Osteoblast (primary cell): ENCODE results near the gene TMEM37. TPM values are rescaled to one million over a fixed set of nuclear protein-coding genes. Genes with fewer than 3 reads are reported as not detected.

ENCODE experiments used
- DNase-seq: peaks from one replicate; pipeline ENCODE4 v3.0.0; 2011; ENCODE audit warnings: low spot score, mixed read lengths; ENCODE audit not compliant: insufficient read length; ENCODE audit errors: missing footprints
- H2AFZ ChIP-seq: 2 replicates; pipeline ENCODE4 v1.6.0; 2011; ENCODE audit warnings: mild to moderate bottlenecking, low read length
- H3K27ac ChIP-seq: 2 replicates; pipeline ENCODE4 v1.5.1; 2011; ENCODE audit warnings: mild to moderate bottlenecking, low read depth, low read length, moderate library complexity
- H3K27me3 ChIP-seq: 2 replicates; pipeline ENCODE4 v1.6.0; 2012; ENCODE audit warnings: mild to moderate bottlenecking, control low read depth, inconsistent platforms, low read length, moderate library complexity; ENCODE audit not compliant: insufficient read depth
- H3K36me3 ChIP-seq: 2 replicates; pipeline ENCODE4 v1.5.1; 2011; ENCODE audit warnings: mild to moderate bottlenecking, low read length, control low read depth, moderate library complexity; ENCODE audit not compliant: insufficient read depth
- H3K4me1 ChIP-seq: 2 replicates; pipeline ENCODE4 v1.5.1; 2011; ENCODE audit warnings: mild to moderate bottlenecking, low read length, control low read depth, moderate library complexity; ENCODE audit not compliant: insufficient read depth
- H3K4me2 ChIP-seq: 2 replicates; pipeline ENCODE4 v1.6.0; 2011; ENCODE audit warnings: mild to moderate bottlenecking, low read length; ENCODE audit not compliant: insufficient read depth
- H3K4me3 ChIP-seq: fragments of 200-600 bp; sonication (generic); 3 replicates; pipeline ENCODE4 v1.5.1; 2012; ENCODE audit warnings: mild to moderate bottlenecking, low read length, inconsistent platforms; ENCODE audit not compliant: insufficient read depth
- H3K79me2 ChIP-seq: 2 replicates; pipeline ENCODE4 v1.6.0; 2012; ENCODE audit warnings: mild to moderate bottlenecking, low read length, control low read depth, inconsistent platforms; ENCODE audit not compliant: insufficient read depth
- H3K9me3 ChIP-seq: 2 replicates; pipeline ENCODE4 v1.5.1; 2011; ENCODE audit warnings: low read depth, low read length, control low read depth
- H4K20me1 ChIP-seq: 2 replicates; pipeline ENCODE4 v1.6.0; 2012; ENCODE audit warnings: mild to moderate bottlenecking, low read length, control low read depth; ENCODE audit not compliant: insufficient read depth
- total RNA-seq: library from RNA; depleted of rRNA; stranded (reverse); fragments of >200 nt; gene quantifications from 2 replicates; pipeline ENCODE4 v1.2.3, GENCODE V29; 2012
- TF ChIP-seq, protein P1 (sequence below): IDR thresholded peaks from 2 replicates; pipeline ENCODE4 v1.5.1; 2011; ENCODE audit warnings: mild to moderate bottlenecking, low read depth, low read length, moderate library complexity; ENCODE audit errors: extremely low read depth

Gene TMEM37
- total RNA-seq, 1 donor, result 1.1 TPM

DNA sequence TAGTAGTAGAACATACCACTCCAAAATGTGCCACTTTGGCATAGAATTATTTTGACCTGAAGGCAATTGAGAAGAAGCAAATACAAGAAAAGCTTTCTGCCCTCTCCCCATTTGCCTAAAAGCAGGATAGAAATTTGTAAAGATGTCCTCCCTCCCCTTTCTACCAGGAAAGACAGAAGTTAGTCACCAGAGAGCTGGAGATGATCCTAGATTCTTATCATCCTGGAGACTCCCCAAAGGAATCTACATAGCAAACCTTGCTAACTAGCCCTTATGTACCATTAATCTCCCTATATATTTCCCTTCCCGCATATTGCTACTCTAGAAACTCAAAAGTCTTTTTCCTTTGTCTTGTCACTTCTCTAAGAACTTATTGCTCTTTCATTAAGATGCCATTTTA, 12.6 kb upstream of the TMEM37 start:
- no peak for DNase-seq
- no peak overlapping the region for H3K4me2 ChIP-seq
- no peak overlapping the region for H3K27ac ChIP-seq
- no peak overlapping the region for H2AFZ ChIP-seq
- H3K79me2 ChIP-seq, result no peaks in the 10 kb centered on the region
- TF ChIP-seq, protein P1, sequence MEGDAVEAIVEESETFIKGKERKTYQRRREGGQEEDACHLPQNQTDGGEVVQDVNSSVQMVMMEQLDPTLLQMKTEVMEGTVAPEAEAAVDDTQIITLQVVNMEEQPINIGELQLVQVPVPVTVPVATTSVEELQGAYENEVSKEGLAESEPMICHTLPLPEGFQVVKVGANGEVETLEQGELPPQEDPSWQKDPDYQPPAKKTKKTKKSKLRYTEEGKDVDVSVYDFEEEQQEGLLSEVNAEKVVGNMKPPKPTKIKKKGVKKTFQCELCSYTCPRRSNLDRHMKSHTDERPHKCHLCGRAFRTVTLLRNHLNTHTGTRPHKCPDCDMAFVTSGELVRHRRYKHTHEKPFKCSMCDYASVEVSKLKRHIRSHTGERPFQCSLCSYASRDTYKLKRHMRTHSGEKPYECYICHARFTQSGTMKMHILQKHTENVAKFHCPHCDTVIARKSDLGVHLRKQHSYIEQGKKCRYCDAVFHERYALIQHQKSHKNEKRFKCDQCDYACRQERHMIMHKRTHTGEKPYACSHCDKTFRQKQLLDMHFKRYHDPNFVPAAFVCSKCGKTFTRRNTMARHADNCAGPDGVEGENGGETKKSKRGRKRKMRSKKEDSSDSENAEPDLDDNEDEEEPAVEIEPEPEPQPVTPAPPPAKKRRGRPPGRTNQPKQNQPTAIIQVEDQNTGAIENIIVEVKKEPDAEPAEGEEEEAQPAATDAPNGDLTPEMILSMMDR, result no peak
- no peaks in the 10 kb centered on the region for H3K36me3 ChIP-seq
- peaks cover 15% of the 10 kb centered on the region for H3K4me1 ChIP-seq
- H4K20me1 ChIP-seq, result no peaks in the 10 kb centered on the region
- peaks cover 25% of the 10 kb centered on the region for H3K27me3 ChIP-seq
- no peak overlapping the region for H3K4me3 ChIP-seq
- peaks cover 3% of the 10 kb centered on the region for H3K9me3 ChIP-seq

DNA sequence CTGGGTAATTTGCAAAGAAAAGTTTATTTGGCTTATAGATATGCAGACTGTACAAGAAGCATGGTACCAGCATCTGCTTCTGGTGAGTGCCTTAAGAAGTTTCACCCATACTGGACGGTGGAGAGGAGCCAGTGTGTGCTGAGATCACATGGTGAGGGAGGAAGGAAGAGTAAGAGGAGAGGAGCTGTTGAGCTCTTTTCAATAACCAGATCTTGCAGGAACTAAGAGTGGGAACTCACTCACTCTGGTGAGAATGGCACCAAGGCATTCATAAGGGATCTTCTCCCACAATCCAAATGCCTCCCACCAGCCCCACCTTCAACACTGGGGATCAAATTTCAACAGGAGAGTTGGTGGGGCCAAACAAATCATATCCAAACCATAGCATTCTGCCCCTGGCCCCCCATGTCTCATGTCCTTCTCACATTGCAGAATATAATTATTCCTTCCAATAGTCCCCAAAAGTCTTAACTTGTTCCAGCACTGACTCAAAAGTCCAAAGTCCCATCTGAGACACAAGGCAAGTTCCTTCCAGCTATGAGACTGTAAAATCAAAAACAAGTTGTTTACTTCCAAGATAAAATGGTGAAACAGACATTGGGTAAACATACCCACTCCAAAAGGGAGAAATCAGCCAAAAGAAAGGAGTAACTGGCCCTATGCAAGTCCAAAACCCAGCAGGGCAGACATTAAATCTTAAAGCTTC, 11.7 kb upstream of the TMEM37 start:
- no peak overlapping the region for H3K4me3 ChIP-seq
- no peaks in the 10 kb centered on the region for H3K36me3 ChIP-seq
- no peak overlapping the region for H3K4me2 ChIP-seq
- no peaks in the 10 kb centered on the region for H3K79me2 ChIP-seq
- H4K20me1 ChIP-seq, result no peaks in the 10 kb centered on the region
- peaks cover 3% of the 10 kb centered on the region for H3K9me3 ChIP-seq
- DNase-seq, result no peak
- no peak overlapping the region for H3K27ac ChIP-seq
- TF ChIP-seq, protein P1, result no peak
- peaks cover 32% of the 10 kb centered on the region for H3K27me3 ChIP-seq
- no peak overlapping the region for H2AFZ ChIP-seq
- H3K4me1 ChIP-seq, result peaks cover 15% of the 10 kb centered on the region

DNA sequence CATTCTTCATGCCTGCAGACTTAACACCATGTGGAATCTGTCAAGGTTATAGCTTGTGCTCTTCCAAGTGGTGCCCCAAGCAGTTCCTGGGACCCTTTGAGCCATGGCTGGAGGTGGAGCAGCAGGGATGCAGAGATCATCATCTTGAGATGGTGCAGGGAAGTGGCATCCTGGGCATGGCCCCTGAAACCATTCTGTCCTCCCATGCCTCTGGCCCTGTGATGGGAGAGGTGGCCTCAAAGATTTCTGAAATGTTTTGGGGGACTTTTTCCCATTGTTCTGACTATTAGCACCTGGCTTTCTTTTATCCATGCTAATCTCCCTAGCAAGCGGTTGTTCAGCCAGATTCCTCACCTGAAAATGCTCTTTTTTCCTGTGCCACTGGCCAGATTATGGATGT, 10.3 kb upstream of the TMEM37 start:
- DNase-seq, result no peak
- TF ChIP-seq, protein P1, result no peak
- no peak overlapping the region for H2AFZ ChIP-seq
- peaks cover 3% of the 10 kb centered on the region for H3K9me3 ChIP-seq
- peaks cover 8% of the 10 kb centered on the region for H3K4me1 ChIP-seq
- no peak overlapping the region for H3K4me2 ChIP-seq
- H4K20me1 ChIP-seq, result no peaks in the 10 kb centered on the region
- no peak overlapping the region for H3K27ac ChIP-seq
- H3K79me2 ChIP-seq, result no peaks in the 10 kb centered on the region
- H3K4me3 ChIP-seq, result no peak overlapping the region
- H3K27me3 ChIP-seq, result peaks cover 35% of the 10 kb centered on the region
- H3K36me3 ChIP-seq, result no peaks in the 10 kb centered on the region

DNA sequence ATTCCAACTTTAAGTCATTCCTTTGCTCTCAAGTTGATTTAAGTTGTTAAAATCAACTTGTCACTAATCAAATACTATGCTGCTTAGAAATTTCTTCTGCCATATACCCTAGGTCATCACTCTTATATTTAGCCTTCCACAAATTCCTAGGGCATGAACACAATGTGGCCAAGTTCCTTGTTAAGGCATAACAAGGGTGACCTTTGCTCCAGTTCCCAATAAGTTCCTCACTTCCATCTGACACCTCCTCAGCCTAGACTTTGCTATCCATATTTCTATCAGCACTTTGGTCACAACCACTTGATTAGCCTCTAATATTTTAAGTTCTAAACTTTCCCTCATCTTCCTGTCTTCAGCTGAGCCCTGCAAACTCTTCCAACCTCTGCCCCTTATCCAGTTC, 9.9 kb upstream of the TMEM37 start:
- Histone ChIP-seq H3K9me3 (peaks cover 3% of the 10 kb centered on the region), H3K36me3 (no peaks in the 10 kb centered on the region), H3K27me3 (peaks cover 40% of the 10 kb centered on the region), H3K4me2 (no peak overlapping the region), H3K4me1 (peaks cover 8% of the 10 kb centered on the region), H3K79me2 (no peaks in the 10 kb centered on the region), H4K20me1 (no peaks in the 10 kb centered on the region), H3K4me3 (no peak overlapping the region), H3K27ac (no peak overlapping the region), H2AFZ (no peak overlapping the region)
- DNase-seq, result no peak
- TF ChIP-seq, protein P1, result no peak
